Nephron (organoid): Measurements from ENCODE around the gene ARHGEF16.

Experiments
- H3K27ac Mint-ChIP-seq, 3 experiments: 2 replicates each; pipeline ENCODE4 v1.8.0; 2020; ENCODE audit warnings: mixed read lengths in 3 of 3, mild to moderate bottlenecking in 2 of 3, moderate library complexity in 1 of 3
- H3K27me3 Mint-ChIP-seq: 2 replicates; pipeline ENCODE4 v1.8.0; 2021; ENCODE audit warnings: low read depth, mild to moderate bottlenecking, moderate library complexity, mixed read lengths
- H3K36me3 Mint-ChIP-seq: 2 replicates; pipeline ENCODE4 v1.8.0; 2020; ENCODE audit warnings: low read depth, mixed read lengths
- H3K4me1 Mint-ChIP-seq: 2 replicates; pipeline ENCODE4 v1.8.0; 2020; ENCODE audit warnings: mixed read lengths
- H3K4me3 Mint-ChIP-seq, 3 experiments: 2 replicates each; pipeline ENCODE4 v1.8.0; 2020; ENCODE audit warnings: mild to moderate bottlenecking in 3 of 3, mixed read lengths in 3 of 3, moderate library complexity in 2 of 3
- H3K9me3 Mint-ChIP-seq: 2 replicates; pipeline ENCODE4 v1.8.0; 2020; ENCODE audit warnings: mixed read lengths
- TF ChIP-seq, protein P1 (sequence below), 3 experiments: fragments of 200-600 bp; sonication (generic); IDR thresholded peaks; one replicate each; pipeline ENCODE4 v1.5.0; 2021; ENCODE audit warnings: antibody characterized with exemption in 3 of 3; ENCODE audit not compliant: unreplicated experiment in 3 of 3

ARHGEF16 gene

DNA sequence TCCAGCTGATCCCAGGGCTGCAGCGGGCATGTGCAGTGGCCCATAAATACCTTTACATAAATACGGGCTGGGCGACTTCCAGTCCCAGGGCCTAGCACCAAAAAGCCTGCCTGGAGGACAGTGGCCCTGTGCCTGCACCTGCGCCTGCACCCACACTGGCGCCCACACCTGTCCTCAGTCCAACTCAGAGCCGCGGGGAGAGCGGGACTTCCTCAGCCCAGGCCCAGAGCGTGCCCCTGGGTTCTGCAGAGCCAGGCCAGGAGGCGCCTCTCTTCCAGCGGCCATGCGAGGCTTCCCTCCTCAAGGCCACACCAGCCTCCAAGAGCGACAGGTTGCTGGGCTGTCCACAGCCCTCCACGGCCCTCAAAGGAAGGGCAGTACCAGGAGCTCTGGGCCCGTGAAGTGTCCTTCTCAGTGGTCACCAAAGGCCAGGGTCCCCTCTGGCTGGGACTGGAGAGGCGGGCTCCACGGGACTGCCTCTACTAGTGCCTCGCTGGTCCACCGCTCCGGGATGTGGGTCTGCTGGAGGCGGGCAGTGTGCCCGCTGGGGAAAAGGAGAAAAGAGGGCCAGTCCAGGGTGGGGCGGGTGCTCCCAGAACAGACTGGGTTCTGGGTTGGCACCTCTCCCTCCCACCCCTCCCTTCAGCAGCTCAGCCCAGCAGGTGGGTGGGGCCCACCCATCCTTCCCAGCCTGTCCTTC lies 35.7 kb downstream of the ARHGEF16 start:
- TF ChIP-seq, protein P1, sequence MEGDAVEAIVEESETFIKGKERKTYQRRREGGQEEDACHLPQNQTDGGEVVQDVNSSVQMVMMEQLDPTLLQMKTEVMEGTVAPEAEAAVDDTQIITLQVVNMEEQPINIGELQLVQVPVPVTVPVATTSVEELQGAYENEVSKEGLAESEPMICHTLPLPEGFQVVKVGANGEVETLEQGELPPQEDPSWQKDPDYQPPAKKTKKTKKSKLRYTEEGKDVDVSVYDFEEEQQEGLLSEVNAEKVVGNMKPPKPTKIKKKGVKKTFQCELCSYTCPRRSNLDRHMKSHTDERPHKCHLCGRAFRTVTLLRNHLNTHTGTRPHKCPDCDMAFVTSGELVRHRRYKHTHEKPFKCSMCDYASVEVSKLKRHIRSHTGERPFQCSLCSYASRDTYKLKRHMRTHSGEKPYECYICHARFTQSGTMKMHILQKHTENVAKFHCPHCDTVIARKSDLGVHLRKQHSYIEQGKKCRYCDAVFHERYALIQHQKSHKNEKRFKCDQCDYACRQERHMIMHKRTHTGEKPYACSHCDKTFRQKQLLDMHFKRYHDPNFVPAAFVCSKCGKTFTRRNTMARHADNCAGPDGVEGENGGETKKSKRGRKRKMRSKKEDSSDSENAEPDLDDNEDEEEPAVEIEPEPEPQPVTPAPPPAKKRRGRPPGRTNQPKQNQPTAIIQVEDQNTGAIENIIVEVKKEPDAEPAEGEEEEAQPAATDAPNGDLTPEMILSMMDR (IDR thresholded peaks at IDR 0.05; ENCODE audit: unreplicated experiment in 3 of 3), result no peak
- peaks cover 20% of the 10 kb centered on the region for H3K9me3 Mint-ChIP-seq
- H3K27ac Mint-ChIP-seq, result no peak overlapping the region
- no peaks in the 10 kb centered on the region for H3K4me1 Mint-ChIP-seq
- no peaks in the 10 kb centered on the region for H3K27me3 Mint-ChIP-seq
- H3K4me3 Mint-ChIP-seq, result no peak overlapping the region
- H3K36me3 Mint-ChIP-seq, result peaks cover 22% of the 10 kb centered on the region

DNA sequence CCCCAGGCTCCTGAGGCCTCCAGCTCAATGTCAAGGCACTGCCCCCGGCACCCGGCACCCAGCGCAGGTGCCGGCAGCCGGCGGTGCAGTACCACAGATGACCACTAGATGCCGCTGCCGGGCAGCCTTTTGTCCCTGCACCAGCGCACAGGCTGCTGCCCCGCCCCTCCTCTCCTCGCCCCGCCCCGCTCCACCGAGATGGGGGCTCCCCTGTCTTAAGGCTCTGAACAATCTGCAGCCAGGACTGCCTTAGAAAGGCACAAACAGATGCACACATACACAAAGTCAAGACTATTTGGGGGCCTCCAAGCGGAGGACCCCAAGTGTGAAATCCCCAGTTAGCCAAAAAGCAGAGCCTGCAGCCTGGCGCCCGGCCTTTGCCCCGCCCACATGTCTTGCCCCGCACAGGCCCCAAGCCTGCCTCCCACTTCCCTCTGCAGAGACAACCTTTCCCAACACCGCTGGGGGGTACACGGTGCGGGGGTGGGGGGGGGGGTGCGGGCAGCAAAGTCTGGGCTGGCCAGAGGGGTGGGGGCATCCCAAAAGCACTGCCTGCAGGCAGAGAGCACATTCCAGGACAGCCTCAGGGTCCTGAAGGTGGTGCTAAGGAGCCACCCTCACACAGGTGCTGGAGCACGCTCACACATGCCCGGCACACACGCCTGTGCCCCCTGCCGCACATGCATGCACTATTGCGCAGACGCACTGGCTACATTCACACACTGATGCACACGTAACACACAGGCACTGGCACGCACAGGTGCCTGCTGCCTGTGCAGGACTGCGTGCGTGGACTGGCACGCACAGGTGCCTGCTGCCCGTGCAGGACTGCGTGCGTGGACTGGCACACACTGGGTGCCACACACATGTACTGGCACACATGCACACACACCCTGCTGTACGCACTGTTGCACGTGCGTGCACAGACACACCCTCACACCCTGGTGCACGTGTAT lies 37.1 kb downstream of the ARHGEF16 start:
- Mint-ChIP-seq H3K9me3 (peaks cover 14% of the 10 kb centered on the region), H3K27me3 (no peaks in the 10 kb centered on the region), H3K36me3 (peaks cover 15% of the 10 kb centered on the region), H3K4me1 (no peaks in the 10 kb centered on the region), H3K27ac (no peak overlapping the region), H3K4me3 (peak overlapping the region; percentile 24 to 52 (median 43))
- TF ChIP-seq, protein P1 (IDR thresholded peaks at IDR 0.05; ENCODE audit: unreplicated experiment in 3 of 3), result peak; percentile 99 to 100 (median 100)

DNA sequence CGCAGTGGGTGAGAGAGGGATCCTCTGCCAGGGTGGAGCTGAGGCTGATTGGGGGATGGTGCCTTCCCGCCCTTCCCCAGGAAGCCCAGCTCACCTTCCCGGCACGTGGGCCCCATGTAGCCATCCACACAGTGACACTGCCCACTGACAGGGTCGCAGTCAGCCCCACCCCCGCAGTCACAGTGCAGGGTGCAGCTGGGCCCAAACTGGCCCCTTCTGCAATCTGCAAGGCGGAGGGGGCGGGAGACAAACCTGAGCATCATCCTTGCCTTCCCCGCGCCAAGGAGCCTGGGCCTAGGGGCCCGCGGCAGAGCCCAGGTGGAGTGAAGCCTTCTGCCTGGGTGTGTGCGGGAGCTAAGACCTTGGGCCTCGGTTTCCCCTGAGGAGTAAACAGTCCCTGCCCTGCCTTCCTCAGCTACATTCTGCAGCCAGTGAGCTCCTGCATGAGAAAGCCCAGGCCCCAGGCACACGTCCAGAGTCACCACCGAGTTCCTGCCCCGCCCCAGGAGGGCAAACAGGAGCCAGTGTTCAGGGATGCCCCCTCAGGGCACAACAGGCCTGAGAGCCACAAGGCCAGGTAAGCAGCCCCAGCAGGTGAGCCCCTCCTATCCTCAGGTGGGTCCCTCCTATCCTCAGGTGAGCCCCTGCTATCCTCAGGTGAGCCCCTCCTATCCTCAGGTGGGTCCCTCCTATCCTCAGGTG lies 38.2 kb downstream of the ARHGEF16 start:
- H3K4me3 Mint-ChIP-seq, result no peak overlapping the region
- H3K4me1 Mint-ChIP-seq, result no peaks in the 10 kb centered on the region
- peaks cover 12% of the 10 kb centered on the region for H3K9me3 Mint-ChIP-seq
- H3K36me3 Mint-ChIP-seq, result peaks cover 15% of the 10 kb centered on the region
- no peaks in the 10 kb centered on the region for H3K27me3 Mint-ChIP-seq
- TF ChIP-seq, protein P1 (IDR thresholded peaks at IDR 0.05; ENCODE audit: unreplicated experiment in 3 of 3), result no peak
- no peak overlapping the region for H3K27ac Mint-ChIP-seq

DNA sequence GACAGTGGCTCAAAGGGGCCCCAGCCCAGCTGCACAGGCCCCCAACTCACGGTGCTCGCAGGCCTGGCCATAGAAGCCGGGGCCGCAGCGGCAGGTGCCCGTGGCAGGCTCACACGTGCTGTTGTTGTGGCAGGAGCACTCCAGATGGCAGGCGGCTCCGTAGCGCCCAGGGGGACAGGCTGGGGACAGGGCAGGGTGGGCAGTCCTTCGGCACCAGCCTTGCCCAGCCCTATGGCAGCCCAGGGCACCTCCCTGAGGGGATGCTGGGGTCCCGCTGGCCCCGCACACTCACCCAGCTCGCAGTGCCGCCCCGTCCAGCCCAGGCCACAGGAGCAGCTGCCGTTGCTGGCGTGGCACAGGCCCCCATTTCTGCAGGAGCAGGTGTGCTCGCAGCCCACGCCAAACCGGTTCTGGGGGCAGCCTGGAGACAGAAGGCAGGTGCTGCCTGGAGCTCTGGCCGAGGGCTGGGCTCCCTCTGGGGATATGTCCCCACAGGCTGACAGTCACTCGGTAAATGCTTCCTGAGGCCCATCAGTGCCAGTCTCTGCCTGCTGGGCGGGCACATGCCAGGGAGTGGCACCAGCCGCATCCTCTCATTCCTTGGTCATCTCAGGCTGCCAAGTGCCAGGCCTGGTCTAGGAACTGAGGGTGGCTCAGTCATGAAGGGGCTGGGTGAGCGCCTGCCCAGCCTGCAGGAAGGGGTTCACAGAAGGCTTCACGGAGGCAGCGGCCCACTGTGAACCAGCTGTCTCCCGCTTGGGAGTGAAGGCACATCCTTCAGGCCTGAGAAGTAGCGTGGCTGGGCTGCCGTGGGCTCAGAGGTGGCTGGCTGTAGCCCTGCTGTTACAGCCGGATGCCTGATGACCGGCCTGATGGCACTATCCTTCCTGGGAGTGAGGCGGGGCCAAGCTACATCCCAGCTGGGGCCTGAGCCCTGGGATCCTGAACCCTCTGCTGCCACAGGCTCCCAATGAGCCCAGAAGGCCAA lies 40.1 kb downstream of the ARHGEF16 start:
- Mint-ChIP-seq H3K9me3 (no peaks in the 10 kb centered on the region), H3K4me1 (no peaks in the 10 kb centered on the region), H3K27me3 (no peaks in the 10 kb centered on the region), H3K27ac (no peak overlapping the region), H3K36me3 (no peaks in the 10 kb centered on the region), H3K4me3 (no peak overlapping the region)
- TF ChIP-seq, protein P1 (IDR thresholded peaks at IDR 0.05; ENCODE audit: unreplicated experiment in 3 of 3), result no peak
